Parathyroid adenoma (tissue), 2 donors: ENCODE results near the gene KCNN1.

Experiments used
- H2AFZ ChIP-seq: fragments of 300-600 bp; sonication (generic); one replicate; pipeline ENCODE4 v1.7.0; 2017; ENCODE audit warnings: antibody characterized with exemption, mild to moderate bottlenecking
- H3K27ac ChIP-seq: fragments of 300-600 bp; sonication (generic); one replicate; pipeline ENCODE4 v1.7.0; 2017
- H3K27me3 ChIP-seq: fragments of 300-600 bp; sonication (generic); one replicate; pipeline ENCODE4 v1.7.0; 2017; ENCODE audit warnings: low read length; ENCODE audit not compliant: control insufficient read depth, insufficient read depth
- H3K36me3 ChIP-seq: fragments of 300-600 bp; sonication (generic); one replicate; pipeline ENCODE4 v1.7.0; 2017; ENCODE audit warnings: low read length; ENCODE audit not compliant: control insufficient read depth, insufficient read depth
- H3K4me1 ChIP-seq: fragments of 300-600 bp; sonication (generic); one replicate; pipeline ENCODE4 v1.7.0; 2017; ENCODE audit warnings: control low read depth
- H3K4me2 ChIP-seq: fragments of 300-600 bp; sonication (generic); one replicate; pipeline ENCODE4 v1.7.0; 2017; ENCODE audit warnings: low read length
- H3K4me3 ChIP-seq: fragments of 300-600 bp; sonication (generic); one replicate; pipeline ENCODE4 v1.7.0; 2017; ENCODE audit warnings: low read depth, low read length
- H3K79me2 ChIP-seq: fragments of 300-600 bp; sonication (generic); one replicate; pipeline ENCODE4 v1.7.0; 2017; ENCODE audit warnings: control low read depth
- H3K9ac ChIP-seq: fragments of 300-600 bp; sonication (generic); one replicate; pipeline ENCODE4 v1.7.0; 2017; ENCODE audit warnings: mild to moderate bottlenecking
- H3K9me3 ChIP-seq: fragments of 300-600 bp; sonication (generic); one replicate; pipeline ENCODE4 v1.7.0; 2017; ENCODE audit warnings: low read length; ENCODE audit not compliant: control insufficient read depth
- TF ChIP-seq, protein P1 (sequence below): fragments of 300-600 bp; sonication (generic); IDR thresholded peaks from one replicate; pipeline ENCODE4 v1.7.0; 2017; ENCODE audit warnings: antibody characterized with exemption, mild to moderate bottlenecking
- donor health status: primary hyperparathyroidism.

KCNN1 gene

DNA sequence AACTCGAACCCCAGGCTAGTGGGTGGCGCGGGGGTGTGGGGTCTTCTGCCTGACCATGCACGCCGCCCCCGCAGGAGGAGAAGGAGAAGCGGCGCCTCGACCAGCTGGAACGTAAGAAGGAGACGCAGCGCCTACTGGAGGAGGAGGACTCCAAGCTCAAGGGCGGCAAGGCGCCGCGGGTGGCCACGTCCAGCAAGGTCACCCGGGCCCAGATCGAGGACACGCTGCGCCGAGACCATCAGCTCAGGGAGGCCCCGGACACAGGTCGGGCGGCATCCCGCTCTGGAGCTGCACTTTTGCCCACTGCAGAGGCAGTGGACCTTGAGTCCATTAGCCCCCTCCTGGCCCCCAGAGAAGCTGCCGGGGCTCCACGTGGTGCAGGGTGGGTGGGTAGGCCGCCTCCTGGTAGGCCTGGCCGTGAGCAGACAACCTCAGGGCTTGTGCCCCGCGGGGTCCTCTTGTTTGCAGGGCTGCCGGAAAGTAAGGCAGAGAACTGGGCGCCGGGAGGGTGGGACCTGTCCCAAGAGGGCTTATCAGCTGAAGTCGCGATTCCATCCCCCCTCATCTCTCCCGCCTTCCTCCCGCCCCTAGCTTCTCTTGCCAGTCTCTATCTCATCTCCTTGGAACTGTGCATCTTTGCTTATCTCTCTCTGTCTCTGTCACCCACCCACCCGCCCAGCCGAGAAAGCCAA, 24.2 kb upstream of the KCNN1 start:
- Histone ChIP-seq H3K36me3 (no peaks in the 10 kb centered on the region), H3K27ac (no peak overlapping the region)

DNA sequence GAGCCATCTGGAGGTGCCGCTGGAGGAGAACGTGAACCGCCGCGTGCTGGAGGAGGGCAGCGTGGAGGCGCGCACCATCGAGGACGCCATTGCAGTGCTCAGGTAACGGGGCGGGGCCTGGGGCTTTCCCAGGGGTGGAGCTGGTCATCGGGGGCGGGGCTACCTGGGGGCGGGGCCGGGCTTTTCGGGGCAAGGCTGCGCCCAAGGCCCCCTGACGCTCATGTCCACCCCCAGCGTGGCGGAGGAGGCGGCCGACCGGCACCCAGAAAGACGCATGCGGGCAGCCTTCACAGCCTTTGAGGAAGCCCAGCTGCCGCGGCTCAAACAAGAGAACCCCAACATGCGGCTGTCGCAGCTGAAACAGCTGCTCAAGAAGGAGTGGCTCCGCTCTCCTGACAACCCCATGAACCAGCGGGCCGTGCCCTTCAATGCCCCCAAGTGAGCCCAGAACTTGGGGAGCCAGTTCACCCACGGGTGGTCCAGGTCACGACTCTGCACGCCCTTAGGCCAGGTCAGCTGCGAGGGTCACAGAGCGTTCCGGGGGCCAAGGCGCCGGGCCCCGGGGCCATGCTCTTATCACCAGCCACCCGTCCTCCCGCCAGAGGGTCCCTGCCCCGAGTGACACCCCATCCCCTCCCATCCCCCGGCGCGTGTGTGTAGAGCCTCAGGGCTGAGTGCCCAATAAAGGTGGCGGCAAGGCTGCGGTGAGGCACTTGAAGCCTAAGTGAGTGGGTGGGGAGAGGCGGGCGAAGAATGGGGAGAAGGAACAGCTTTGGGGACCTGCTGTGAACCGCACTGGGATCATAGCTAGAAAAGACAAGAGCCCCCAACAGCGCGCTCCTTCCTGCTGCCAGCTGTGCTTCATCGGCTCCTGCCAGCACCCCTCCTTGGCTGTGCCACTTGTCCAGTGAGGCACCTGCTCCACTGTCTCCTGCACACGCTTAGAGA, 23.4 kb upstream of the KCNN1 start:
- Histone ChIP-seq H3K36me3 (no peaks in the 10 kb centered on the region), H2AFZ (no peak overlapping the region), H3K27me3 (no peaks in the 10 kb centered on the region), H3K4me1 (no peaks in the 10 kb centered on the region), H3K27ac (no peak overlapping the region), H3K4me2 (no peak overlapping the region), H3K9ac (no peak overlapping the region), H3K4me3 (no peak overlapping the region), H3K79me2 (no peaks in the 10 kb centered on the region), H3K9me3 (no peaks in the 10 kb centered on the region)
- TF ChIP-seq, protein P1, sequence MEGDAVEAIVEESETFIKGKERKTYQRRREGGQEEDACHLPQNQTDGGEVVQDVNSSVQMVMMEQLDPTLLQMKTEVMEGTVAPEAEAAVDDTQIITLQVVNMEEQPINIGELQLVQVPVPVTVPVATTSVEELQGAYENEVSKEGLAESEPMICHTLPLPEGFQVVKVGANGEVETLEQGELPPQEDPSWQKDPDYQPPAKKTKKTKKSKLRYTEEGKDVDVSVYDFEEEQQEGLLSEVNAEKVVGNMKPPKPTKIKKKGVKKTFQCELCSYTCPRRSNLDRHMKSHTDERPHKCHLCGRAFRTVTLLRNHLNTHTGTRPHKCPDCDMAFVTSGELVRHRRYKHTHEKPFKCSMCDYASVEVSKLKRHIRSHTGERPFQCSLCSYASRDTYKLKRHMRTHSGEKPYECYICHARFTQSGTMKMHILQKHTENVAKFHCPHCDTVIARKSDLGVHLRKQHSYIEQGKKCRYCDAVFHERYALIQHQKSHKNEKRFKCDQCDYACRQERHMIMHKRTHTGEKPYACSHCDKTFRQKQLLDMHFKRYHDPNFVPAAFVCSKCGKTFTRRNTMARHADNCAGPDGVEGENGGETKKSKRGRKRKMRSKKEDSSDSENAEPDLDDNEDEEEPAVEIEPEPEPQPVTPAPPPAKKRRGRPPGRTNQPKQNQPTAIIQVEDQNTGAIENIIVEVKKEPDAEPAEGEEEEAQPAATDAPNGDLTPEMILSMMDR: no peak

More for the DNA sequence above, 24.2 kb upstream of the KCNN1 start:
- Histone ChIP-seq H3K9ac (no peak overlapping the region), H3K27me3 (no peaks in the 10 kb centered on the region), H3K4me3 (no peak overlapping the region), H3K4me2 (no peak overlapping the region), H2AFZ (no peak overlapping the region), H3K79me2 (no peaks in the 10 kb centered on the region), H3K9me3 (no peaks in the 10 kb centered on the region), H3K4me1 (no peaks in the 10 kb centered on the region)
- TF ChIP-seq, protein P1: no peak

DNA sequence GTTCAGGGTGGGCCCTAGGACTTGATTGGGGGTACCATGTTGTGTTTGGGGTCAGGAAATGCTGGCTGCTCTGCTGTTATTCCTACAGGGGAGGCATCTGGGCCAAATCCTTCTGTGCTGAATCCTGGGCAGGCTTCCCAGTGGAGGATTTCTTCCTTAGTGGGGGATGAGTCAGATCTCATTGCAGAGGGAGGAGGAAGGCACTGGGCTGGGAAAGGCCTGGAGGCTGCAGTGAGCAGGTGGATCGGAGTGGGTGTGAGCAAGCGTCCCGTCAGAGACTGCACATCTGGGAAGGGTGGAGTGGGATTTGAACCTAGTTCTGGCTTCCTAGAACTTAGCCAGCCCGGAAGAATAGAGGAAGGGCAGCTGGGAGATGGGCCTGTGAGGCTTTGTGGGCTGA, 22.6 kb upstream of the KCNN1 start:
- no peak overlapping the region for H3K4me2 ChIP-seq
- H3K9me3 ChIP-seq: no peaks in the 10 kb centered on the region
- H3K4me3 ChIP-seq: no peak overlapping the region
- H3K4me1 ChIP-seq: no peaks in the 10 kb centered on the region
- TF ChIP-seq, protein P1: no peak
- no peak overlapping the region for H3K9ac ChIP-seq
- H3K36me3 ChIP-seq: no peaks in the 10 kb centered on the region
- no peak overlapping the region for H2AFZ ChIP-seq
- no peaks in the 10 kb centered on the region for H3K27me3 ChIP-seq
- no peak overlapping the region for H3K27ac ChIP-seq
- H3K79me2 ChIP-seq: no peaks in the 10 kb centered on the region

DNA sequence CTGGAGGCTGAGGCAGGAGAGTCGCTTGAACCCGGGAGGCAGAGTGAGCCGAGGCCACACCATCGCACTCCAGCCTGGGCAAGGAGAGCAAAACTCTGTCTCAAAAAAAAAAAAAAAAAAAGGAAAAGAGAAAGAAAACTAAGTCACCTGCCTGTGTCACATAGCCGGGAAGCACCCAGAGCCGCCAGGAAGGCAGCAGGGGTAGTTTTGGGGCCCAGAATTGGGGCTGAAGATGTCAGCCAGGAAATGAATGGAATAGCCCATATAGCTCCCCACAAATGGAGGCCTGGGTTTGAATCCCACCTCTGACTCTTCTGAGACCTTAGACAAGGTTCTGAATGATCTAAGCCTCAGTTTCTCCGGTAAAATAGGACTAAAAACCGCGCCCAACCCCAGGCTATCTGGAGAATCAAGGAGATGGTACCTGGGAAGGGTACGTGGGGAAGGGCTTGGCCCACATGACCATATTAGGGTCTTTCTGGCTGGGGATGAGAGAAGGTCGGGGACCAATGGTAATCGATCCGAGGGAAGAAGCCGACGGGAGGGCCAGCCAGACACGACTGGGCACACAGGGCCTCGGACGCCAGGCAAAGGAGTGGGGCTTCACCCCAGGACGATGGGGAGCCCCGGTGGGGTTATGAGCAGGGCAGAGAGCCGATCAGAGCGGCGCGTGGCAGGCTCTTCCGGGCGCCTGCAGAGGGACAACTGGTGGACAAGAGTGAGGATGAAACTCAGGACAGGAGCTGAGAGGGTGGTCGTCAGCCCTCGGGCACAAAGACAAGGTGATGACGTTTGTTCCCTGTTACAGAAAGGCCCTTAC, 19.7 kb upstream of the KCNN1 start:
- Histone ChIP-seq H3K4me1 (peaks cover 14% of the 10 kb centered on the region), H3K4me3 (peak overlapping the region; percentile 20), H2AFZ (peak overlapping the region; percentile 75), H3K79me2 (no peaks in the 10 kb centered on the region), H3K9ac (no peak overlapping the region), H3K36me3 (no peaks in the 10 kb centered on the region), H3K27ac (peak overlapping the region; percentile 7), H3K27me3 (no peaks in the 10 kb centered on the region), H3K9me3 (no peaks in the 10 kb centered on the region), H3K4me2 (peak overlapping the region; percentile 73)
- TF ChIP-seq, protein P1: no peak
